Psoas muscle (tissue), 8 donors: ENCODE results near the gene KIF6. TPM values are rescaled to one million over a fixed set of nuclear protein-coding genes. Genes with fewer than 3 reads are reported as not detected.
"Not testable (repeated sequence)": the region's sequence is repeated elsewhere in the genome, so short reads cannot be mapped to it uniquely, and the experiment has no call there.

Source experiments
- ATAC-seq, 4 donors: fragments of 200-7000 bp; cut with Tn5 transposase; one replicate each; pipeline ENCODE4 v1.9.1; 2020; ENCODE audit warnings: moderate library complexity in 3 of 4, mild to moderate bottlenecking in 2 of 4
- DNase-seq, 2 donors: peaks; one replicate each; pipeline ENCODE4 v3.0.0-alpha.2; 2020
- H3K27ac ChIP-seq: fragments of 200-600 bp; one replicate; pipeline ENCODE4 v1.8.0; 2022
- H3K27me3 ChIP-seq, 3 donors: fragments of 200-600 bp in 1 of 3; one replicate each; pipeline versions ENCODE4 v1.6.1 to v1.8.0; 2013 to 2022; ENCODE audit warnings: low read length in 2 of 3, mild to moderate bottlenecking in 2 of 3, moderate library complexity in 1 of 3; ENCODE audit not compliant: insufficient read depth in 3 of 3
- H3K36me3 ChIP-seq, 2 donors: fragments of 200-600 bp in 1 of 2; one replicate each; pipeline versions ENCODE4 v1.6.1 to v1.8.0; 2013 to 2022; ENCODE audit warnings: low read depth in 1 of 2, mild to moderate bottlenecking in 1 of 2, moderate library complexity in 1 of 2; ENCODE audit not compliant: insufficient read depth in 1 of 2
- H3K4me1 ChIP-seq: fragments of 200-600 bp; one replicate; pipeline ENCODE4 v1.8.0; 2022
- H3K4me3 ChIP-seq: fragments of 200-600 bp; one replicate; pipeline ENCODE4 v1.8.0; 2022; ENCODE audit warnings: mild to moderate bottlenecking
- H3K9me3 ChIP-seq: fragments of 200-600 bp; one replicate; pipeline ENCODE4 v1.8.0; 2022
- CTCF ChIP-seq: fragments of 200-600 bp; IDR thresholded peaks from one replicate; pipeline ENCODE4 v1.8.0; 2022; ENCODE audit warnings: antibody characterized with exemption
- WGBS, 3 donors: extraction: QIAGEN DNeasy Blood & Tissue Kit; methylation state at CpG; one replicate each; pipeline versions ENCODE4 v1.1.6 to v1.1.7; 2013; 5-methylcytosine and 5-hydroxymethylcytosine counted together
- intact Hi-C, 2 donors: fragments of 100-400 bp; cut with DNase I; formaldehyde crosslinking; loops; one replicate each; pipeline versions ENCODE4 v1.11.0 to v1.14.2; 2022
- polyA plus RNA-seq, 3 donors: library from polyadenylated mRNA; stranded (reverse); fragments of 200-250 nt; gene quantifications; one replicate each; pipeline ENCODE4 v1.2.3, GENCODE V29; 2013
- total RNA-seq, 4 donors: library from RNA; stranded (reverse); fragmentation: NEBNext Ultra II Directional in 2 of 4; extraction: Animal tissue kit (Norgen Biotek cat#: 25700) in 2 of 4; gene quantifications; one replicate each; pipeline versions ENCODE4 v1.2.1 to v1.2.4, GENCODE V29; 2021 to 2023
- donor health status: healthy with polysubstance abuse.
- donor health status: DM: no; HTN: no; CAD: no; lungs with moderate emphysema.
- donor health status: Bipolar disorder and iron deficiency.
- donor health status: healthy.
- donor health status: DM: yes; HTN: yes; CAD: no.
- donor health status: DM: no; HTN: no; CAD: no.
- donor health status: DM: no; HTN: no; CAD: no.
- donor health status: DM: yes; HTN: yes; CAD: no.

KIF6 gene
- total and polyA plus RNA-seq, 7 donors = 0.03 to 0.17 (median 0.09) TPM; not detected in 2

GRCh38 chr6:39488255-39488879 is 236.8 kb downstream of the KIF6 start:
- no peak for DNase-seq
- WGBS, 3 donors = 77 to 83% (median 83%) methylated on average over 1 of the region's 1 CpG
- Histone ChIP-seq H3K4me3 (no peak overlapping the region), H3K36me3 (no peaks in the 10 kb centered on the region), H3K27me3 (peaks cover 0 to 9% (median 0%) of the 10 kb centered on the region in 3 donors), H3K27ac (no peak overlapping the region), H3K9me3 (no peaks in the 10 kb centered on the region), H3K4me1 (no peaks in the 10 kb centered on the region)
- ATAC-seq = no peak
- intact Hi-C loops = no loop called here
- TF ChIP-seq CTCF = no peak

GRCh38 chr6:39484276-39484675 is 240.9 kb downstream of the KIF6 start:
- ATAC-seq (no peak), DNase-seq (no peak)
- Histone ChIP-seq H3K4me3 (no peak overlapping the region), H3K27me3 (peaks cover 0 to 6% (median 0%) of the 10 kb centered on the region in 3 donors), H3K4me1 (no peaks in the 10 kb centered on the region), H3K36me3 (no peaks in the 10 kb centered on the region), H3K27ac (no peak overlapping the region), H3K9me3 (no peaks in the 10 kb centered on the region)
- TF ChIP-seq CTCF = no peak
- 80 to 83% (median 81%) methylated on average over 3 of the region's 3 CpGs for WGBS, 3 donors
- intact Hi-C loops = no loop called here

- H3K9me3 ChIP-seq, DNase-seq, H3K27ac ChIP-seq, H3K27me3 ChIP-seq, intact Hi-C loops, H3K36me3 ChIP-seq, ATAC-seq, H3K4me1 ChIP-seq, H3K4me3 ChIP-seq: not testable (repeated sequence)
- 88 to 92% (median 90%) methylated on average over 1 of the region's 1 CpG for WGBS, 3 donors
These were observed 245.4 kb downstream of the KIF6 start for GRCh38 chr6:39479819-39480218.

- TF ChIP-seq CTCF = no peak
- 80 to 85% (median 84%) methylated on average over 1 of the region's 1 CpG for WGBS, 3 donors
- no peak for ATAC-seq
- intact Hi-C loops = no loop called here
- Histone ChIP-seq H3K36me3 (no peaks in the 10 kb centered on the region), H3K9me3 (no peaks in the 10 kb centered on the region), H3K4me1 (no peaks in the 10 kb centered on the region), H3K4me3 (no peak overlapping the region), H3K27me3 (peaks cover 0 to 5% (median 0%) of the 10 kb centered on the region in 3 donors), H3K27ac (no peak overlapping the region)
- no peak for DNase-seq
These were observed 248.5 kb downstream of the KIF6 start for GRCh38 chr6:39476670-39477069.

- ATAC-seq = no peak
These were observed 249.1 kb downstream of the KIF6 start for GRCh38 chr6:39476151-39476550.

More at GRCh38 chr6:39476151-39476550, 249.1 kb downstream of the KIF6 start:
- no peak for DNase-seq
- Histone ChIP-seq H3K27ac (no peak overlapping the region), H3K4me3 (no peak overlapping the region), H3K36me3 (no peaks in the 10 kb centered on the region), H3K9me3 (no peaks in the 10 kb centered on the region), H3K27me3 (peaks cover 0 to under 1% (median 0%) of the 10 kb centered on the region in 3 donors), H3K4me1 (no peaks in the 10 kb centered on the region)
- intact Hi-C loops = no loop called here
- no peak for TF ChIP-seq CTCF
- WGBS, 3 donors = 79 to 89% (median 86%) methylated on average over 1 of the region's 1 CpG
